K562 (cell line): Measurements from ENCODE around the gene ELOVL5. TPM values are rescaled to one million over a fixed set of nuclear protein-coding genes. Genes with fewer than 3 reads are reported as not detected.

Source experiments
- BACH1 ChIP-seq: fragments of 200-800 bp; sonication (Bioruptor generic); IDR thresholded peaks from 2 replicates; pipeline ENCODE4 v1.6.1; 2016; ENCODE audit warnings: missing genetic modification characterization, missing compliant biosample characterization
- CHCHD3 ChIP-seq: fragments of 250-450 bp; sonication (Bioruptor Pico); IDR thresholded peaks from 2 replicates; pipeline ENCODE4 v2.1.2; 2022; ENCODE audit warnings: mild to moderate bottlenecking
- COPS2 ChIP-seq: fragments of 450-650 bp; conservative IDR thresholded peaks from 2 replicates; pipeline ENCODE4 v1.6.1; 2016; ENCODE audit warnings: mild to moderate bottlenecking, moderate library complexity
- ESRRB ChIP-seq: fragments of 250-450 bp; sonication (Bioruptor Pico); IDR thresholded peaks from 2 replicates; pipeline ENCODE4 v1.5.0; 2020; ENCODE audit warnings: mild to moderate bottlenecking, moderate library complexity, borderline replicate concordance
- FOXM1 ChIP-seq, 2 experiments: fragments of 450-650 bp in 1 of 2; sonication (generic) in 1 of 2; formaldehyde crosslinking in 1 of 2; IDR thresholded peaks; 2 replicates each; pipeline versions ENCODE4 v1.6.1 to v1.9.0; 2017 to 2022; ENCODE audit warnings: low read depth in 2 of 2, mild to moderate bottlenecking in 2 of 2, missing genetic modification reagents in 1 of 2, moderate library complexity in 1 of 2
- GTF2A2 ChIP-seq: IDR thresholded peaks from 2 replicates; pipeline ENCODE4 v1.6.1; 2016; ENCODE audit warnings: mild to moderate bottlenecking, missing genetic modification characterization, missing compliant biosample characterization
- HDAC3 ChIP-seq: fragments of 450-650 bp; IDR thresholded peaks from 2 replicates; pipeline ENCODE4 v1.6.1; 2018; ENCODE audit warnings: borderline replicate concordance, mild to moderate bottlenecking, moderate library complexity; ENCODE audit not compliant: partially characterized antibody
- KAT7 ChIP-seq: sonication (generic); formaldehyde crosslinking; IDR thresholded peaks from 2 replicates; pipeline ENCODE4 v1.8.0; 2022; ENCODE audit warnings: missing genetic modification reagents, mild to moderate bottlenecking, borderline replicate concordance
- KAT8 ChIP-seq: fragments of 450-650 bp; IDR thresholded peaks from 2 replicates; pipeline ENCODE4 v1.6.1; 2016; ENCODE audit warnings: low read depth, mild to moderate bottlenecking
- LCOR ChIP-seq: sonication (generic); formaldehyde crosslinking; IDR thresholded peaks from 2 replicates; pipeline ENCODE4 v1.8.0; 2022; ENCODE audit warnings: mild to moderate bottlenecking, missing genetic modification reagents
- MNT ChIP-seq, 2 experiments: fragments of 450-650 bp; conservative IDR thresholded peaks; 2 replicates each; pipeline ENCODE4 v1.6.1; 2017; ENCODE audit warnings: mild to moderate bottlenecking in 2 of 2, moderate library complexity in 2 of 2
- NFE2L1 ChIP-seq: fragments of 450-650 bp; IDR thresholded peaks from 2 replicates; pipeline ENCODE4 v1.6.1; 2016; ENCODE audit warnings: missing genetic modification characterization, low read depth, mild to moderate bottlenecking, missing compliant biosample characterization, moderate library complexity, borderline replicate concordance
- NR2C2 ChIP-seq, 2 experiments: fragments of 200-800 bp in 1 of 2; sonication (Bioruptor generic) in 1 of 2; sonication (generic) in 1 of 2; formaldehyde crosslinking in 1 of 2; IDR thresholded peaks; 2 replicates each; pipeline versions ENCODE4 v1.6.1 to v1.8.0; 2016 to 2022; ENCODE audit warnings: mild to moderate bottlenecking in 1 of 2, missing compliant biosample characterization in 1 of 2, missing genetic modification characterization in 1 of 2, missing genetic modification reagents in 1 of 2
- POLR2G ChIP-seq: fragments of 200-400 bp; formaldehyde crosslinking; IDR thresholded peaks from 2 replicates; pipeline ENCODE4 v1.6.1; 2017; ENCODE audit warnings: low read depth, mild to moderate bottlenecking, antibody characterized with exemption, low read length, moderate library complexity
- POLR3G ChIP-seq: IDR thresholded peaks from 2 replicates; pipeline ENCODE4 v1.6.1; 2011; ENCODE audit not compliant: insufficient read length, insufficient replicate concordance; ENCODE audit errors: extremely low read depth
- PPARD ChIP-seq: fragments of 250-450 bp; sonication (Bioruptor Pico); IDR thresholded peaks from 2 replicates; pipeline ENCODE4 v1.8.0; 2022; ENCODE audit warnings: inconsistent platforms, mild to moderate bottlenecking, moderate library complexity
- SMARCE1 ChIP-seq: fragments of 450-650 bp; IDR thresholded peaks from 2 replicates; pipeline ENCODE4 v1.7.1; 2016; ENCODE audit warnings: mild to moderate bottlenecking
- SNIP1 ChIP-seq: fragments of 450-650 bp; IDR thresholded peaks from 2 replicates; pipeline ENCODE4 v1.7.1; 2017; ENCODE audit warnings: low read depth, mild to moderate bottlenecking
- SRF ChIP-seq, 2 experiments: fragments of 250-450, 450-650 bp in 1 of 2; sonication (Bioruptor Pico) in 1 of 2; sonication (generic) in 1 of 2; formaldehyde crosslinking; IDR thresholded peaks; 2 replicates each; pipeline versions ENCODE4 v1.5.0 to v1.5.1; 2020 to 2022; ENCODE audit warnings: mild to moderate bottlenecking in 1 of 2, missing genetic modification reagents in 1 of 2
- SRSF3 ChIP-seq: fragments of 200-400 bp; formaldehyde crosslinking; IDR thresholded peaks from 2 replicates; pipeline ENCODE4 v1.6.1; 2016; ENCODE audit warnings: mild to moderate bottlenecking, low read length, moderate library complexity; ENCODE audit not compliant: insufficient read depth
- TRIM24 ChIP-seq, 2 experiments: fragments of 450-650 bp; IDR thresholded peaks; 2 replicates each; pipeline ENCODE4 v1.6.1; 2016
- YY1 ChIP-seq, 3 experiments: IDR thresholded peaks; 2 replicates each; pipeline ENCODE4 v1.6.1; 2011; ENCODE audit warnings: low read length in 2 of 3, mild to moderate bottlenecking in 2 of 3, moderate library complexity in 2 of 3, borderline replicate concordance in 1 of 3, control low read depth in 1 of 3, low read depth in 1 of 3; ENCODE audit not compliant: insufficient read depth in 3 of 3, insufficient replicate concordance in 2 of 3, control insufficient read depth in 1 of 3, insufficient read length in 1 of 3; ENCODE audit errors: extremely low read depth in 1 of 3
- ZNF121 ChIP-seq: sonication (generic); formaldehyde crosslinking; conservative IDR thresholded peaks from 2 replicates; pipeline ENCODE4 v1.8.0; 2022; ENCODE audit warnings: missing genetic modification reagents
- ZNF408 ChIP-seq: fragments of 250-450 bp; sonication (Bioruptor Pico); IDR thresholded peaks from 2 replicates; pipeline ENCODE4 v1.4.0; 2020; ENCODE audit warnings: low read depth, mild to moderate bottlenecking, moderate library complexity
- polyA plus RNA-seq, 8 experiments: library from polyadenylated mRNA; depleted of rRNA in 4 of 8; stranded (reverse) in 5 of 8; unstranded in 3 of 8; fragments of >200 nt; fragmentation: Nextera tagmentation in 2 of 8; fragmentation: Illumina TruSeq in 1 of 8; extraction: Ambion mirVana in 2 of 8; extraction: Trizol in 1 of 8; gene quantifications; 2 replicates each; pipeline versions ENCODE4 v1.2.1 to v1.2.3, GENCODE V29; 2011 to 2014; ENCODE audit warnings: inconsistent platforms in 1 of 8, missing spikeins in 1 of 8
- total RNA-seq, 7 experiments: library from RNA; depleted of rRNA in 6 of 7; stranded (reverse); fragments of >200 nt in 6 of 7; fragmentation: Illumina TruSeq in 2 of 7; extraction: Trizol in 2 of 7; gene quantifications; 2 replicates each; pipeline versions ENCODE4 v1.2.1 to v1.2.3, GENCODE V29; 2011 to 2021; ENCODE audit warnings: low replicate concordance in 1 of 7
- TF ChIP-seq, protein P1 (sequence below), 2 experiments: IDR thresholded peaks; 2 replicates each; pipeline ENCODE4 v1.6.1; 2012; ENCODE audit warnings: improper control_type of control experiment in 2 of 2, low read depth in 2 of 2, low read length in 2 of 2, borderline replicate concordance in 1 of 2

ELOVL5 gene
- total and polyA plus RNA-seq, 9 of the 15 experiments (the other 6 are each of a cell fraction or from before 2014, with no cell fraction given), result 70.6 to 245 (median 132) TPM

DNA sequence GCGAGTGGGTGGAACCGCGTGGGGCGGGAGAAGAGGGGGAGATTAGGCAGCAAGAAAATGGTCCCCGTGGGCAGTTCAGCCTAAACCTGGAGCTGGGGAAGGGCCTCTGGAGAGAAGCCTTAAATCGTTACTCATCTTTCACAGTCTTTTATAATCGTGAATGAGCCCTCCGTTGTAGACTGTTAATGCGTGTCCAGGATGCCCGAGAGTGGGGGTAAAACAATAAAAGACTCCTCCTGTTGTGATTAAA lies 11.0 kb upstream of the ELOVL5 start (continued):
- TF ChIP-seq POLR2G (no peak), COPS2 (no peak), HDAC3 (peak; percentile 8), SMARCE1 (peak; percentile 3; the same call in 1 of the 2 replicates), BACH1 (tag) (no peak), ZNF408 (no peak), CHCHD3 (CRISPR knock-in tag) (no peak), MNT (conservative IDR thresholded peaks at IDR 0.05) (0 out of 4 replicates have a peak, but pooled peaks of 1 of the 2 experiments have one; percentile 5), LCOR (CRISPR knock-in tag) (no peak), TRIM24 (IDR thresholded peaks at IDR 0.05) (no peak), NR2C2 (CRISPR knock-in tag; IDR thresholded peaks at IDR 0.05) (no peak; the same call in 1 of the 2 replicates), NR2C2 (tag; IDR thresholded peaks at IDR 0.05) (peak; percentile 69; the same call in 1 of the 2 replicates), SNIP1 (no peak), KAT7 (CRISPR knock-in tag) (no peak), SRF (CRISPR knock-in tag; IDR thresholded peaks at IDR 0.05) (no peak), SRSF3 (no peak), GTF2A2 (no peak), PPARD (CRISPR knock-in tag) (no peak), YY1 (IDR thresholded peaks at IDR 0.05; ENCODE audit: borderline replicate concordance in 1 of 3, control insufficient read depth in 1 of 3, extremely low read depth in 1 of 3, insufficient read depth in 3 of 3, insufficient read length in 1 of 3, insufficient replicate concordance in 2 of 3, low read depth in 1 of 3, low read length in 2 of 3) (peak in 1 of 3 experiments; percentile 60), ZNF121 (no peak), KAT8 (no peak), POLR3G (no peak), NFE2L1 (tag) (no peak), FOXM1 (IDR thresholded peaks at IDR 0.05; ENCODE audit: low read depth) (no peak), FOXM1 (CRISPR knock-in tag; IDR thresholded peaks at IDR 0.05; ENCODE audit: low read depth) (no peak), ESRRB (CRISPR knock-in tag) (no peak)
- TF ChIP-seq, protein P1, sequence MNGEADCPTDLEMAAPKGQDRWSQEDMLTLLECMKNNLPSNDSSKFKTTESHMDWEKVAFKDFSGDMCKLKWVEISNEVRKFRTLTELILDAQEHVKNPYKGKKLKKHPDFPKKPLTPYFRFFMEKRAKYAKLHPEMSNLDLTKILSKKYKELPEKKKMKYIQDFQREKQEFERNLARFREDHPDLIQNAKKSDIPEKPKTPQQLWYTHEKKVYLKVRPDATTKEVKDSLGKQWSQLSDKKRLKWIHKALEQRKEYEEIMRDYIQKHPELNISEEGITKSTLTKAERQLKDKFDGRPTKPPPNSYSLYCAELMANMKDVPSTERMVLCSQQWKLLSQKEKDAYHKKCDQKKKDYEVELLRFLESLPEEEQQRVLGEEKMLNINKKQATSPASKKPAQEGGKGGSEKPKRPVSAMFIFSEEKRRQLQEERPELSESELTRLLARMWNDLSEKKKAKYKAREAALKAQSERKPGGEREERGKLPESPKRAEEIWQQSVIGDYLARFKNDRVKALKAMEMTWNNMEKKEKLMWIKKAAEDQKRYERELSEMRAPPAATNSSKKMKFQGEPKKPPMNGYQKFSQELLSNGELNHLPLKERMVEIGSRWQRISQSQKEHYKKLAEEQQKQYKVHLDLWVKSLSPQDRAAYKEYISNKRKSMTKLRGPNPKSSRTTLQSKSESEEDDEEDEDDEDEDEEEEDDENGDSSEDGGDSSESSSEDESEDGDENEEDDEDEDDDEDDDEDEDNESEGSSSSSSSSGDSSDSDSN (IDR thresholded peaks at IDR 0.05; ENCODE audit: borderline replicate concordance in 1 of 2, low read depth in 2 of 2, low read length in 2 of 2), result no peak
